CD4-positive, alpha-beta T cell treated with Interleukin-4 for 4 hours (primary cell): ENCODE measurements around the gene HRH3.

Source experiments
- DNase-seq: peaks from one replicate; pipeline ENCODE4 v3.0.0-alpha.2; 2020

HRH3 gene

DNA sequence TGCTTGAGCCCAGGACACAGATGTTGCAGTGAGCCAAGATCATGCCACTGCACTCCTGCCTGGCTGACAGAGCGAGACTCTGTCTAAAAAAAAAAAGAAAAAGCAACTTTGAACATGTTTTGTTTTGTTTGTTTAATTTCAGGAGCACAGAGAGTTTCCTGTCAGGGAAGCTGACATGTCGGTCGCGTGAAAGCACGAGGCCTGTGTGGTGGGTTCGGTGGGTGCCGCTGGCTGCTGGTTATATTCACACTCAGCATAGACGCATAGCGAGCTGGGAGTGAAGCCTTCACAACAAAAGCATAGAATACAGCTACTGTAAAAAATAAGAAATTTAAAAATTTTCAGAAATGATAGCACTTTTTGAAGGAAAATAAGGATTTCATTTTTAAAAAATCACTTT lies 22.8 kb downstream of the HRH3 start:
- DNase-seq = no peak

DNA sequence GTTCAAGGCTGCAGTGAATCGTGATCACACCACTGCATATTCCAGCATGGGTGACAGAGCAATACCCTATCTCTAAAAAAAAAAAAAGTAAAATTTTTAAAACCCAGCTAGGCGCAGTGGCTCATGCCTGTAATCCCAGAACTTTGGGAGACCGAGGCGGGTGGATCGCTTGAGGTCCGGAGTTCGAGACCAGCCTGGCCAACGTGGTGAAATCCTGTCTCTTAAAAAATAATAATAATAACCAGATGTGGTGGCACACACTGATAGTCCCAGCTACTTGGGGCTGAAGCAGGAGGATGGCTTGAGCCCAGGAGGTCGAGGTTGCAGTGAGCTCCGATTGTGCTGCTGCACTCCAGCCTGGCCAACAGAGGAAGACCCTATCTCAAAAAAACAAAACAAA lies 23.8 kb downstream of the HRH3 start:
- no peak for DNase-seq

DNA sequence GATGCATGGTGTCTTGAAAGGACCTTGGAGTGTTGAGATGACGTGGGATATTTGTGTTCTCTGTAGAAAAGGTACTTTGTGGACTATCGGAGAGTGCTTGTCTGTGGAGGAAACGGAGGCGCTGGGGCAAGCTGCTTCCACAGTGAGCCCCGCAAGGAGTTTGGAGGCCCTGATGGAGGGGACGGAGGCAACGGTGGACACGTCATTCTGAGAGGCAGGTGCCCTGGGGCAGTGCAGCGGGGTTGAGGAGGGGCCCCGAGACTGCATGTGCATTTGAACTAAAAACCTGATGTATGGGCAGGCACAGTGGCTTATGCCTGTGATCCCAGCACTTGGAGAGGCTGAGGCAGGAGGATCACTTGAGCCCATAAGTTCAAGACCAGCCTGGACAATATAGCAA lies 24.3 kb downstream of the HRH3 start:
- no peak for DNase-seq

DNA sequence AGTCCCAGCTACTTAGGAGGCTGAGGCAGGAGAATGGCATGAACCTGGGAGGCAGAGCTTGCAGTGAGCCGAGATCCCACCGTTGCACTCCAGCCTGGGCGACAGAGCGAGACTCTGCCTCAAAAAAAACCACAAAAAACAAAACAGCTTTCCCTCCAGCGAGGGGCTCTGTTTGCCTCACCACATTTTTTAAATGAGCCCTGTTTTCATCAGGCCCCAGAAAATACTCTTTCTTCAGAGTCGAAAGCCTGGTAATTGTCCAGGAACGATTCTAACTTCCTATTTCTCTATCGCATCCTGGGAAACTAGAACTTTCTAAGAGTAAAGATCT lies 25.0 kb downstream of the HRH3 start:
- DNase-seq = no peak

DNA sequence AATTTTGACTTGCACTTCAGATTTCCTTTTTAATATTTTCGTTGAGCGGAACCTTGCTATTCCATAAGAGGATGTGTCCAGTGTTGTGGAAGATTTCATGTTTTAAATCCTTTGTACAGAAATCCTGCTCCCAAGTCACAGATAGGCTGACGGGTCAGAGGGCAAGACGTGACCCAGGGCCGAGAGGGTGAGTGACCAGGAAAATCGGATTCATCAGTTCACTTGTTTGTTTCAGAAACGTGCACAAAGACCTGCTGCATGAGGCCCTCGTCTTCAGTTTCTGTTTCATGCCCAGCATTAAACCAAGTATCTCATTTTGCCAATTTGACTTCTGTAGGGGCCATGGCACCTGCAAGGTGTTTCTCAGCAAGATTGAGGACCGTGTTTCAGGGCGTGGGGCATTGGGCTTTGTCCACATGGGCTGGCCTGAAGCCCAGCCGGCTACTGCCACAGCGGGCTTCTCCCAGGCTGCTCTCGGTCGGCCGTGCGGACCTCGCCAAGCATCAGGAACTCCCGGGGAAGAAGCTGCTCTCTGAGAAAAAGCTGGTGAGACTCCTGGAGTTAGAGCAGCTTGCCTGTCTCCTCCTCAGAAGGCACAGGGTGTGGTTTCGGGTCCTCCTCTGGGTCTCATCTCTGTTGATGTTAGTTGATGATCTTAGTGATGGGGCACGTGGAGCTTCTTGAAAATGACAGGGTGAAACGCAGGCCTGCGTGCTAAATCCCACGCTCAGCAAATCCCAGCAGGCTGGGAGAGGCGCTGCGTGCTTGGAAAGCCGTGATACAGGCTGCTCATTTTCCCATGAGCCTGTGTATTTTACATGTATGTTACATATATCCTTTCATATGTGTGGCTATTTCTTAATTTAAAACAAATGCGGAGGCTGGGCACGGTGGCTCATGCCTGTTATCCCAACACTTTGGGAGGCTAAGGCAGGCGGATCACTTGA lies 26.7 kb downstream of the HRH3 start:
- DNase-seq = no peak

DNA sequence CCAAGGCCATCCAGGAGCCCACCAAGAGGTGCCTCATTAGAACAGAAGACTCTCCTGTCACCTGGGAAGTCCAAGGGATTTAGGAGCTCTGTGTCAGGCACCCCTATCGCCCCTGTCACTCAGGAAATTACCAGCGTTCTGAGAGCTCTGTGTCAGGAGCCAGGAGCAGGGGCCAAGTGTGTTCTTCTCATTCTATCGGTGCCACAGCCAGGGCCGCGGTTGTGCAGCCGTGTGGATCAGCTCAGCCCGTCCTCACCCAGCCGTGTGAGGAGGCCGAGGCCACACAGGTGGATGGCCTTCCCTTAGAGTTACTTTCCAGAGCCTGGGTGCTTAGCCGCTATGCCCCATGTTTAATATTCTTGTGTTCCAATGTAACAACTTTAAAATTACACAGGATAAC lies 27.4 kb downstream of the HRH3 start:
- DNase-seq = no peak

DNA sequence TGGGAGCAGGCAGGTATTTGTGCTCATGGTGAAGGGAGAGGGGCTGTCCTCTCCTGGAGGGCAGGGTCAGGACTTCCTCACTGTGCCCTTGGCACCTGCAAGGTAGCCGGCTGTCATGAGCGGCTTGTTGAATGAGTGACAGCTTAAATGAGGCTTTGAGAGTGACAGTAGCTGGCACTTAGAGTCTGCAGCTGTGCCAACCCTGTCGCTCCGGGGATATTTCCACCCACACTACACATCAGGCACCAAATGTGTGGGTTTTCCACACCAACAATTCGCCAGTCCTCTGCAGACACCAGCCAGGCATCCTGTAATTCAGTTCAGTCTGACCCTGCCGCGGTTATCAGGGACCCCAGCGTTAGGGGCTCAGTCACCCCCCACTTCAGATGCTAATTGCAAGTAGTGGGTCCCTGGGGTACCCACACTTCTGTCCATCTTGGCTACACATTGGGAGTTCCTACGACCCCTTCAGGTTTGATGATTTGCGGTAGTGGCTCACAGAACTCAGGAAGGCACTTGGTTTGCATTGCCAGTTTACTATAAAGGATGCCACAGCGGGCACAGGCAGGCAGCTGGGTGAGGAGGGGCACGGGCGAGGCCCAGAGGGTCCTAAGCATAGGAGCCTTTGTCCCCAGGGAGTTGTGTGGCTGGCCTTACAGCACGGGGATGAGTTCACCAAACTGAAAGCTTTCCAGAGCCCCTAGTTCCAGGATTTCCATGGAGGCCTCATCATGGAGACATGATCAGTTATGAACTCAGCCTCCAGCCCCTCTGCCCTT lies 28.1 kb downstream of the HRH3 start:
- no peak for DNase-seq

DNA sequence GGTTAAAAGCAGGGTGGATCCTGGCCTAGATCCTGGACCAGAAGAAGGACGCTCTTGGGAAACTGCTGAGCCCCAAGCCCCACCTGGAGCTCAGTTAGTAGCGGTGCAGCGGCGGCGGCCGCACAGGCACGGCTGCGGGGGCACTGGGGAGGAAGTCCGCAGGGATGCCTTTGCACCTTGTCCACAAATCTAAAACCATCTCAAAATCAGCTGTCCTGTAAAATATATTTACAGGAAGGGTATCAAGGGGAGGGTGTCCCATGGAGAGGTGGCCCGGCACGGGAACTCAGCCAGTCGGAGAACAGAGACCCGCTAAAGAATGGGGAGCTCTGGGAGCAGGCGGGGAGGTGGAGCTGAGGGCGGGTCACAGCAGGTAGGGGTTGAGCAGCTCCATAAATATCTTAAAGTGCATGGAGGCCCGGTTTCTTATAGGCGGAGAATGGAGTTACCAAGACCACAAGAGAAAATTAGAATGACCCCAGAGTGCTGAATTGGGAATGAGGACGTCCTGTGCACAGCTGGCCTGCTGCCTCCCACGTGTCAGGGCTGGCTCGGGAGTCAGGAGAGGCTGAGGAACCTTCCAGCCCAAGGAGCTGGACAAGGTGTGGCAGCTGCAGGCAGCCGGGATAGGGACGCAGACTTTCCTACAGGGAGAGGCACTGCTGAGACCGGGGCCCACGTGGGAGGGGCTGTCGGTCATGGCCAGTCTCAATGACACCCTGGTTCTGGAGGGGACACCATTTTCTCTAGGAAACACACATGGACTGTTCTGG lies 29.3 kb downstream of the HRH3 start:
- no peak for DNase-seq

DNA sequence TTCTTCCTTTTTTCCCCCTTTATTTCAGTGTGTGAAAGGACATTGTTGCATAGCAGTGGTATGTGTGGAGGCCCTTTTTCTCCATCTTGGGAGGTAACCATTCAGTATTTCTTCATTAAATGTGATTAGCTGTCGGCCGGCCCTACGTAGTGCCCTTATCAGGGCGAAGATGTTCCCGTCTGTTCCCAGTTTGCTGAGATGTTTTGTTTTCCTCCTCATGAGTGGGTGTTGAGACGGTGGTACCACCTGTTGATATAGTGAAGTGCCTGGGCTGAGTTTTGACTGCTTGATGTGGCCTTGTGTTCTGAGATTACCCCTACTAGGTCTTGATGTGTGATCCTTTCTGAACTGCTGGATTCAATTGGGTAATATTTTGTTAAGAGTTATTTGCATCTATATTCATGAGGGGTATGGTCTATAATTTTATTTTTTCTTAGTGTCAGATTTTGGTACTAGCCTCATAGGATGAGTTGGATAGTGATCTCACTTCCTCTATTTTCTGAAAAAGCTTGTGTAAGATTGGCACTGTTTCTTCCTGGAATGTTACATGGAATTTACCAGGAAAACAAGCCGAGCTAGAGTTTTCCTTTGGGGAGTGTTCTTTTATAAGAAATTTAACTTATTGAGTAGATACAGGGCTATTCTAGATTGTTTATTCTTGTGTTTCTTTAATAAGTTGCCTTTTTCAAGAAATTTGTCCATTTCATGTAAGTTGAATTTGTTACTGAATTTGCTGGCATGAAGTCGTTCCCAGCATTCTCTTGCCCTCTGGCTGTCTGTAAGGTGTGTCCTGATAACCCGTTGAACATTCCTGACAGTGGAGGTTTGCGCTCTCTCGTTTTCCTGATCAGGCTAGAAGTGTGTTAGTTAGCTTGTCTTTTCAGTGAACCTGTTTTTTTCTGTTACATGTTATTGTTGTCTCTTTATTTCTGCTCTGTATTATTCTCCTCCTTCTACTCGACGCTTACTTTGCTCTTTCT lies 32.9 kb downstream of the HRH3 start:
- no peak for DNase-seq

DNA sequence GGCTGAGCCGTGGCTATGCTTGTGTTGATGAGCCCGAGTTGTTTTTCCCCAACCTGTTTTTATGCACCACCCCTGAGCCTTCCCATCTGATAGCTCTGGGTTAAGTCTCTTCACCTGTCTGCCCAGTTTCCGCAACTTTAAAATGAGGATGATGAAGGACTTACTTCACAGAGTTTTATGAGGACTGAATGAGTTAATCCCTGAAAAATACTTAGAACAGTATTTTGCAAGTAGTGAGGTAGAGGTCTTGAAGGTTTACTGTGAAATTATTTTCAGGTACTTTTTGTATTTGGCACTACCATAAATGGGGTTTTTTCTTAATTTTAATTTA lies 34.0 kb downstream of the HRH3 start:
- DNase-seq = no peak

DNA sequence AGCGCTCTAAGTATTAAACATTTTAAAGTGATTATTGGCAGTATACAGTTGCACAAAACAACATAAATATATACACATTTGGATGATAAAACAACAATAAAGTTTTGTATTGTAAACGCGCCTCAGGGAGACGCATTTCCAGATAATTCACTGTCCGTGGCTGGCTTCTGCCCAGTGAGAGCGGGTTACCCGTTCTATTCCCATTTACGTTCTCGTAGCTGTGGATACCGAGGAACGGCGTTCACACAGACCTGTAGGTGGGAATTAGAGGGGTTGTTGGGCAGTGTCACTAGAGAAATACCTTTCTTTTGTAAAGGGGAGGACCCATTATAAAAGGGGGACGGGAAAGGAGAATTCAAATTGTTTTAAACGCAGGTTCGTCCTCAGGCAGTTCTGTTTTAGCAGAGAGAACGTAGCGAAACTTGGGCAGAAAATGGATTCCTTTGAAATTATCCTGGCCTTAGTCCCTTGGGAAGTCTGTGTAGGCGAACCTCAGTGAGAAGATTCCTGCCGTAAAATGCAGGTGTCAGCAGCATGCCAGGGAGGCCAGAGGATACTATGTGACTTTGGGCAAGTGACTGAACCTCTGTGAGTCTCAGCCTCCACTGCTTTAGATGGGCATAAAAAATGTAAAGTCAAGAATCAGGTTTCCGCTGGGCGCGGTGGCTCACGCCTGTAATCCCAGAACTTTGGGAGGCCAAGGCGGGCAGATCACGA lies 36.5 kb downstream of the HRH3 start:
- DNase-seq = no peak

DNA sequence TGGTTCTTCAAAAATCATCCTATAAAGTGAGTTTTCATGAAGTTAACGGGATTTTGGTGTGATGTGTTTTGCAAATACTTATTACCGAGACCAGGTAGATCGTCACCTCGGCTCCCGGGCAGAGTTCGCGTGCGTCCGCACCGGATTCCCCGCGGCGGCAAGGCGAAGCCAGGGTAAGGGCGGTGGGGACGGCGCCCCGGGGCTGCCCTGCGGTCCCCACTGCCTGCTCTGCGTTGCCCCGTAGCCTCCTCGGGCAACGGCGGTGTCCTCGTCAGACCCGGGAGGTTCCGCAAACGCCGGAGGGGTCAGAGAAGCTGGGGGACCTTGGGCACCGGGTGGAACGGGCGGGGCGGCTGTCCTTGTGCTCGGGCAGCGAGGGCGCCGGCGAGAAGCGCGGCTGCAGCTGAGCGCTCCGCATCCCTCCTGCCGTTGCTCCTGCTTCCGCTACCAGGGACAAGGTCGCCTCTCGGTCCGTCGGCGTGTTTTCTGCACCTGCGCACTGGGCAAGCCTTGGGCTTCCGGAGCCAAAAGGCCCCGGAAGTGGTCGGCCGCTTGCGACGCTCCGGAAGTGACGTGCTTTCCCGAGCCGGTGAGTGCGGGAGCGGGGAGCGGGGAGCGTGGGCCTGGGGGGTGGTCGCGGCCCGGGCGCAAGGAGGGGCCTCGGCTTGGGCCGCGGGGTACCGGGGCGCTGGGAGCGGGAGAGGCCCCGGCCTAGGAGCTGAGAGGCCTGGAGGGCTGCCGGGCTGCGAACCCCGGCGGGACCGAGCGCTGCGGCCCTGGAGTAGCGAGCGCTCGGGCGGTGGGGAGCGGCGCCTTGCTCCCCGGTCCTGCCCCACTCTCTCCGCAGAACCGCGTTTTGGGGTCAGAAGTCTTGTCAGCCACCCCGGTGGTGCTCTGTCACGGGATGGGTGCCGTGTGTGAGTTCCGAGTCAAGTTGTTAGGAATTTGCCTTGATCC lies 37.3 kb downstream of the HRH3 start, which contains the start of gene MTG2:
Gene MTG2 (plus strand): TSS at position 560 of the 957 bp plus-strand sequence. CDS start 10,393 bp downstream, outside the sequence.
- DNase-seq = peak; percentile 93

DNA sequence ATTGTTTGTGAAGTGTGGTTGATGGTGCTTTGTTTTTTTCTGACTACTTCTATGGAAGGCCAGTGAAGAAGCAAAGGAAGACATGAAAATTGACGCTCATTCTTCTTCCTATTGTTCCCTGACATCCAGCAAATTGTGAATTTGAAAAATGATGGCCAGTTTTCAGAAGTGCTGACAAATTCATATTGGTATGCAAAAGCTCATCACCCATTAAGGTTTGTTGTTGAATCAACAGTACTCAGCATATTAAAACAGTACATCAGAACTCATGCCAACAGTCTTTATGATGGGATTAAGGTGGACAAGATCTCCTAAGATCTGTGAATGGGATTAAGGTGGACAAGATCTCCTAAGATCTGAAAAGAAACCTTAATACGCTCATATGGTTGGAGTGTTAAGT lies 38.3 kb downstream of the HRH3 start:
- no peak for DNase-seq

DNA sequence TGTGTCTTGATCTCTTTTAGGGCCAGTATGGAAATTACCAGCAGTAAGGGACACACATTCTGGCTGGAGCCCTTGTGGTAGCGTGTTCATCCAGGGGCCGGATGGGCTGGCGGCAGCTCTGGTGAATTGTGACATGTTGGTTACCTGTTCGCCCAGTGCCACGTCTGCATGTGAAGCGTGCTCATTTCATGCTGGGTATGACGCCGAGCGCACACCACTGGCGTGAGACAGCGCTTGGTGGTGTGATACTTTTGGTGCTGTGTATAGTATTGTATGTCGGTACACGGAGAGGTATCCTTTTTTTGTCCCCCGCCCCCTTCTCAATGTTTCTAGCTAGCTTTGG lies 40.9 kb downstream of the HRH3 start:
- no peak for DNase-seq

DNA sequence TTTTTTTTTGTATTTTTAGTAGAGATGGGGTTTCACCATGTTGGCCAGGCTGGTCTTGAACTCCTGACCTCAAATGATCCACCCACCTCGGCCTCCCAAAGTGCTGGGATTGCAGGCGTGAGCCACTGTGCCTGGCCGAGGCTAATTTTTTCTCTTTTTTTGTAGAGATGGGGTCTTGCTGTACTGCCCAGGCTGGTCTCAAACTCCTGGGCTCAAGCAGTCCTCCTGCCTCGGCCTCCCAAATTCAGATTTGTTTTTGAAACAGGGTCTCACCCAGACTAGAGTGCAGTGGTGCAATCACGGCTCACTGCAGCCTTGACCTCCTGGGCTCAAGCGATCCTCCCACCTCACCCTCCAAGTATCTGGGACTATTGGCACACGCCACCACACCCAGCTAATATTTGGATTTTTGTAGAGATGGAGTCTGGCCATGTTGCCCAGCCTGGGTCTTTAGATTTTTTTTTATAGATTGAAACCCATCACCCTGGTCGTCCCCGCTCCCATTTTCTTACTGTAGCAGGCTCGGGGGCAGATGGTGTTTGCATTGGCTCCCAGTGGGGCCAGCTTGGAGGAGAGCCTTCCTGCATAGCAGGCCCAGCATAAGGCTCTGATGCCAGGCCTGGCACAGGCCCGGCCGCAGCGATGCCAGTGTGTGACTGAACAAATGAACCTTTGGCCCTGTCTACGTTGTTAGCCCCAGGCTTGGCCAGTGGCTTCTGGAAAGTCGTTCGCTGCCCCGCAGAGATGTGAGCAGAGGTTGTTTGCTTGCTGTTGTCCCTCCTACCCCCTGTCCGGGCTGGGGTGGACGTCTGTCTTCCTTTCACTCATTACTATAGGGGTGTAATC lies 41.5 kb downstream of the HRH3 start:
- DNase-seq = no peak

DNA sequence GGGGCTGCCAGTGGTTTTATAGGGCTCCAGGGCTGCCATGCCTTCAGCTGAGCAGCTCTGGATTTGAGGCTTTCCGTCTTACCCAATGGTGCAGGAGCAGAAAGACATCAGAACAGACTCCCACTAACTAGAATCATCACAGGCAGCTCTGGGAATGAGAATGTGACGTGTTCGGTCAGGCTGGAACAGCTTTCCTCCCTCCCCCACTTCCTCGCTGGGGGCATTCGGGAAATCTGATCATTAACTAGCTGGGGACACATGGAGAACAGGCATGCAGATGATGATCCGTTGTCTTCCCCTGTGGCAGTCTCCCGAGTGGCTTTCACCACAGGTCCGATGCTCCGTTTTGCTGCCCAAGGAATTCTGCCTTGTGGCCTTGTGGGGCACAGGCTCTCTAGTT lies 42.8 kb downstream of the HRH3 start:
- DNase-seq = no peak

DNA sequence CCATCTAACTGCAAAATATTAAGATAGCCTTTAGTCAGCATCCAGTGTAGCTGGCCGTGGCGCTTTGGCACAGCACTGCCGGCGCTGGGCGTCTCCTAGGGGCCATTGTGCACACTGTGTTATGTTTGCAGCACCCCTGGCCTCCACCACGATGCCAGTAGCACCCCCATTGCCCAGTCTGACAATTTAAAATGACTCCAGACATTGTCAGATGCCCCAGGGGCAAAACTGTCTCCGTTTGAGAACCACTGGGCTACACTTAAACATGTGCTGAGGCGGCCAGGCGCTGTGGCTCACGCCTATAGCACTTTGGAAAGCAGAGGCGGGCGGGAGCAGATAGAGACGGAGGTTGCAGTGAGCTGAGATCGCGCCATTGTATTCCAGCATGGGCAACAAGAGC lies 43.2 kb downstream of the HRH3 start:
- no peak for DNase-seq

DNA sequence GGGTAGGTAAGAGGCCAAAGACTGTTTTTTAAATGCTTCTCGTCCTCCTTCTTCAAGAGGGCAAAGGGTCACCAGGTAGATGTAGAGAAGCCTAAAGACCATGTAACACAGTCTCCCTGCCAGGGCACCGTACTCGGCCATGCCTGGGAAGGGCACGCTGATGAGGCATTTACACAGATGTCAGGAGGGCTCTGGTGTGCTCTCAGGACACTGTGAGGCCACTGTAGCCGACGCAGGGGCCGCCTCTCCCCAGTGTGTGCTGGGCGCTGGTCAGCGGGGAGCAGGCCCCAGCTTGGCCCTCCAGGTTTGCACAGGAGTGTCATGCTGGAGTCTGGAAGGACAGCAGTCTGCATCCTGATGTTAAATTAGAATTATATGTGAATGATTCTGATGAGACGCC lies 44.4 kb downstream of the HRH3 start:
- DNase-seq = no peak

DNA sequence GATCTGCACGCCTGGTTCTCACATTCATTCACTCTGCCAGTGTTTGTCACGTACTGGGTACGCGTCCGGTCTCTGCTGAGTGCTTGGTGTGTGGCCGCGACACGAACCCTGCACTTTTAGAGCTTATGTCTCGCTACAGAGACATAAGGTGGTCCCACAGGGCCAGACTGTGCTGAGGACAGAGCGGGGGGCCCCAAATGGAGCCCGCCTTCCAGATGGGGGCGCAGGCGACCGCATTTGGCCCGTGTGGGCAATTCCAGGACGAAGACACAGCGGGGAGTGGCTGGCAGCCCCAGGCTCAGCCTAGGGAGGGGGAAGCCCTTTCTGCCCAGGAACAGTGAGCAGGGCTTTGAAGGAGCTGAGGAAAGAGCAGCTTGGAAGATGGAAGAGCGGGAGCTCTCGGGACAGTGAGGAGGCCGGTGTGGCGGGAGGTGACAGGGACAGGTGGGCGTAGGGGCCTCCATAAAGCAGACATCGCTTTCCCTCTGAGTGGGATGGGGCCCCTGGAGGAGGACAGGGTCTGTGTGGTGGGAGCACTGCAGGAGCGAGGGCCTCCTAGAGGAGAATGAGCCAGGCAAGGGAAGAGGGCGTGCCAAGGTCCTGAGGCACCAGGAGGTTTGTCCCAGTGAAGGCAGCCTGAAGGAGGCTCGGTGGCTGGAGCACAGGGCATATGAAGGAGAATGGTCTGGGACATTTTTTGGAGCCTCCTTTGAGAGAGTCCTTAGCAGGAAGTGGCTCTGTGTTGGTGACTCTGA lies 45.0 kb downstream of the HRH3 start:
- DNase-seq = no peak
